Breast epithelium (tissue), 4 donors: ENCODE data around the gene TARDBP. TPM values are rescaled to one million over a fixed set of nuclear protein-coding genes. Genes with fewer than 3 reads are reported as not detected.
"Not testable (repeated sequence)": the region's sequence is repeated elsewhere in the genome, so short reads cannot be mapped to it uniquely, and the experiment has no call there.

Experiments used
- DNase-seq, 2 donors: peaks; one replicate each; pipeline ENCODE4 v3.0.0-alpha.2; 2019; ENCODE audit warnings: low spot score in 2 of 2
- H3K27ac ChIP-seq, 2 donors: fragments of 200-600 bp; sonication (generic) in 1 of 2; one replicate each; pipeline ENCODE4 v1.5.1; 2016 to 2019; ENCODE audit warnings: mild to moderate bottlenecking in 1 of 2
- H3K27me3 ChIP-seq, 2 donors: fragments of 200-600 bp; sonication (generic) in 1 of 2; one replicate each; pipeline versions ENCODE4 v1.5.1 to v1.6.0; 2017 to 2019; ENCODE audit warnings: control low read depth in 1 of 2, mild to moderate bottlenecking in 1 of 2
- H3K36me3 ChIP-seq: fragments of 200-600 bp; one replicate; pipeline ENCODE4 v1.5.1; 2019
- H3K4me1 ChIP-seq, 2 donors: fragments of 200-600 bp; sonication (generic); one replicate each; pipeline ENCODE4 v1.5.1; 2016 to 2019; ENCODE audit warnings: control low read depth in 1 of 2
- H3K4me3 ChIP-seq, 3 donors: fragments of 200-600 bp; sonication (generic); 1 replicate in 2 of 3; 2 replicates in 1 of 3; pipeline ENCODE4 v1.5.1; 2016 to 2019; ENCODE audit warnings: mild to moderate bottlenecking in 3 of 3, moderate library complexity in 2 of 3
- H3K9me3 ChIP-seq, 2 donors: fragments of 200-600 bp; sonication (generic) in 1 of 2; one replicate each; pipeline ENCODE4 v1.5.1; 2016 to 2019; ENCODE audit warnings: control low read depth in 1 of 2
- POLR2A ChIP-seq: fragments of 450-650 bp; IDR thresholded peaks from one replicate; pipeline ENCODE4 v1.6.1; 2016; ENCODE audit warnings: antibody characterized with exemption, mild to moderate bottlenecking, moderate library complexity
- POLR2AphosphoS5 ChIP-seq, 3 donors: sonication (generic); formaldehyde crosslinking; IDR thresholded peaks; one replicate each; pipeline ENCODE4 v1.6.1; 2017; ENCODE audit warnings: antibody characterized with exemption in 3 of 3
- intact Hi-C: fragments of 100-400 bp; cut with DNase I; formaldehyde crosslinking; loops from one replicate; pipeline ENCODE4 v1.15.1; 2023; ENCODE audit warnings: low total_unique reads
- total RNA-seq, 3 donors: library from RNA; depleted of rRNA; stranded (reverse); fragments of >200 nt; gene quantifications; one replicate each; pipeline ENCODE4 v1.1.0, GENCODE V29; 2016
- TF ChIP-seq, protein P1 (sequence below), 3 donors: fragments of 450-650 bp; IDR thresholded peaks; one replicate each; pipeline ENCODE4 v1.5.1; 2016 to 2017; ENCODE audit warnings: antibody characterized with exemption in 3 of 3, mild to moderate bottlenecking in 3 of 3, moderate library complexity in 3 of 3

Gene TARDBP
- total RNA-seq, 3 donors from 2014 or later = 113 to 165 (median 142) TPM

DNA sequence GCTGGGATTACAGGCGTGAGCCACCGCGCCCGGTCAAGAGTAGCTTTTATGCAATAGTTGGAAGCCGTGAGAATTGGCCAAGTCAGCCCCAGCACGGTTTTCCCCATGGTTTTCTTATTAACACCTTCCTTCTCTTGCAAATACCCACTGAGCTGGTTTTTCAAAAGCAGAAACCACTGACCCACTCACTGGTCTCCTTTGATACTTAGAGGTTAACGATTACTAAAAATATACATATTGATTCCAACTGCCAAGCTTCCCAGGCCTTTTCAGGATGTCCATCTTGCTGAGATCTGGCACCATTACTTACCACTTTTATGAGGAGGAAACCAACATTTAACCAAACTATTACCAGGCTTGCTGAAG, 25.9 kb upstream of the TARDBP start:
- H3K9me3 ChIP-seq = no peaks in the 10 kb centered on the region
- H3K4me1 ChIP-seq = no peaks in the 10 kb centered on the region
- intact Hi-C loops = no loop called here
- no peak overlapping the region for H3K27ac ChIP-seq
- TF ChIP-seq POLR2A (no peak), POLR2AphosphoS5 (IDR thresholded peaks at IDR 0.05) (no peak)
- TF ChIP-seq, protein P1, sequence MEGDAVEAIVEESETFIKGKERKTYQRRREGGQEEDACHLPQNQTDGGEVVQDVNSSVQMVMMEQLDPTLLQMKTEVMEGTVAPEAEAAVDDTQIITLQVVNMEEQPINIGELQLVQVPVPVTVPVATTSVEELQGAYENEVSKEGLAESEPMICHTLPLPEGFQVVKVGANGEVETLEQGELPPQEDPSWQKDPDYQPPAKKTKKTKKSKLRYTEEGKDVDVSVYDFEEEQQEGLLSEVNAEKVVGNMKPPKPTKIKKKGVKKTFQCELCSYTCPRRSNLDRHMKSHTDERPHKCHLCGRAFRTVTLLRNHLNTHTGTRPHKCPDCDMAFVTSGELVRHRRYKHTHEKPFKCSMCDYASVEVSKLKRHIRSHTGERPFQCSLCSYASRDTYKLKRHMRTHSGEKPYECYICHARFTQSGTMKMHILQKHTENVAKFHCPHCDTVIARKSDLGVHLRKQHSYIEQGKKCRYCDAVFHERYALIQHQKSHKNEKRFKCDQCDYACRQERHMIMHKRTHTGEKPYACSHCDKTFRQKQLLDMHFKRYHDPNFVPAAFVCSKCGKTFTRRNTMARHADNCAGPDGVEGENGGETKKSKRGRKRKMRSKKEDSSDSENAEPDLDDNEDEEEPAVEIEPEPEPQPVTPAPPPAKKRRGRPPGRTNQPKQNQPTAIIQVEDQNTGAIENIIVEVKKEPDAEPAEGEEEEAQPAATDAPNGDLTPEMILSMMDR (IDR thresholded peaks at IDR 0.05) = no peak
- H3K4me3 ChIP-seq = no peak overlapping the region
- H3K27me3 ChIP-seq = no peaks in the 10 kb centered on the region
- DNase-seq = no peak
- no peaks in the 10 kb centered on the region for H3K36me3 ChIP-seq

DNA sequence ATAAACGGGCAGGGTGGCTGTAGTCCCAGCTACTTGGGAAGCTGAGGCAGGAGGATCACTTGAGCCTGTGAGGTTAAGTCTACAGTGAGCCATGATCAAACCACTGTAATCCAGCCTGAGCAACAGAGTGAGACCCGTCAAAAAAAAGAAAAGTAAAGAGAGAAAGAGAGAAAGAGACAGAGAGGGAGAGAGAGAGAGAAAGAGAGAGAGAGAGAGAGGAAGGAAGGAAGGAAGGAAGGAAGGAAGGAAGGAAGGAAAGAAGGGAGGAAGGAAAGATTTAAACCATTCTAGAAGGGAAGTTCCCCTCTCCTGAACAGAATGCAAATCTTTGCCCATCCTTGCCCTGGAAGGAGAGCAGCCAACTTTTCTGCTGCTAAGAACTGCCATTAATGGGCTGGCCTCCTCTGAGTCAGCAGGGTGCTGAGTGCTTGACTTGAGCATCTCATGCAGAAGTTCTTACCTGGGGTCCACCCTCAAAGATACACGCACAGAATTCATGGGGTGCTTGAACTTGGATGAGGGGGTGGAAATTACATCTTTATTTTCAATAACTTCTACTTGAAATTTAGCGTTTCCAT, 24.5 kb upstream of the TARDBP start:
- Histone ChIP-seq H3K27me3 (no peaks in the 10 kb centered on the region), H3K4me1 (no peaks in the 10 kb centered on the region), H3K36me3 (no peaks in the 10 kb centered on the region), H3K4me3 (no peak overlapping the region), H3K9me3 (no peaks in the 10 kb centered on the region), H3K27ac (no peak overlapping the region)
- TF ChIP-seq, protein P1 (IDR thresholded peaks at IDR 0.05) = no peak
- TF ChIP-seq POLR2AphosphoS5 (IDR thresholded peaks at IDR 0.05) = no peak
- no peak for TF ChIP-seq POLR2A
- intact Hi-C loops = no loop called here
- no peak for DNase-seq

DNA sequence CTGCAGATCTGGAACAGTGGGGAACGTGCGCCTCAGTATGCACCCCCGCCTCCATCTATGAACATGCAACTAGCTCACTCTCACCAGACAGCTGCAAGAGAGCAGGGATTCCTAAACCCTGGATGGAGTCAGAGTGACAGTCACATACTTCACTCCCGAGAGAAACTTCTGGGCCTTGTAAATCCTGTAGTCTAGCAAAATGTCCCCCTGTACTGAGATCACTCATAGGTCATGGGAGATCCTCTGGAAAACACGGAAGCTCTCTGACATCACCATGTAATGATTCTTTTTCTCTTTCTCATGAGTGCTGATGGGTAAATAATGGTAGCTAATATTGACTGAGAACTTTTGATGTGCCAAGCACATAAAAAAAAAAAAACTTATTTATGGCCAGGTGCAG, 23.4 kb upstream of the TARDBP start:
- Histone ChIP-seq H3K27ac (no peak overlapping the region), H3K4me1 (no peaks in the 10 kb centered on the region), H3K9me3 (no peaks in the 10 kb centered on the region), H3K27me3 (no peaks in the 10 kb centered on the region), H3K4me3 (no peak overlapping the region), H3K36me3 (no peaks in the 10 kb centered on the region)
- intact Hi-C loops = no loop called here
- DNase-seq = no peak
- TF ChIP-seq, protein P1 (IDR thresholded peaks at IDR 0.05) = no peak
- TF ChIP-seq POLR2AphosphoS5 (IDR thresholded peaks at IDR 0.05) (no peak), POLR2A (no peak)

DNA sequence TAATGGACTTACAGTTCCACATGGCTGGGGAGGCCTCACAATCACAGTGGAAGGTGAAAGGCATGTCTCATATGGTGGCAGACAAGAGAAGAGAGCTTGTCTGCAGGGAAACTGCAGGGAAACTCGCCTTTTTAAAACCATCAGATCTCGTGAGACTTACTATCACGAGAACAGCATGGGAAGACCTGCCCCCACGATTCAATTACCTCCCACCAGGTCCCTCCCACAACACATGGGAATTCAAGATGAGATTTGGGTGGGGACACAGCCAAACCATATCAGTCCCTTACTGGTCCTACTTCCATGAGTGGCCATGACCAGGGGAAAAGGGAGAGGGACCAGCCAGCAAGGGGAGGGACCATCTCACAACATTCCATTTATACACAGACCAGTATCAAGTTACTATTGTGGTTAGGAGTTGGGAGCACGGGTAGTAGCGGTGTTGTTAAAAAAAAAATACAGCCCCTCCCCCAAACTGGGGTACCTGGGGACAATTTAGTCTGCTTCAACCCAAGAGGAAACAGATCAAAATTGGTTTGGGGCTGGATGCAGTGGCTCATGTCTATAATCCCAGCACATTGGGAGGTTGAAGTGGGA, 22.4 kb upstream of the TARDBP start:
- H3K27me3 ChIP-seq, DNase-seq, H3K36me3 ChIP-seq, H3K9me3 ChIP-seq, intact Hi-C loops, H3K27ac ChIP-seq, H3K4me3 ChIP-seq, H3K4me1 ChIP-seq: not testable (repeated sequence)

DNA sequence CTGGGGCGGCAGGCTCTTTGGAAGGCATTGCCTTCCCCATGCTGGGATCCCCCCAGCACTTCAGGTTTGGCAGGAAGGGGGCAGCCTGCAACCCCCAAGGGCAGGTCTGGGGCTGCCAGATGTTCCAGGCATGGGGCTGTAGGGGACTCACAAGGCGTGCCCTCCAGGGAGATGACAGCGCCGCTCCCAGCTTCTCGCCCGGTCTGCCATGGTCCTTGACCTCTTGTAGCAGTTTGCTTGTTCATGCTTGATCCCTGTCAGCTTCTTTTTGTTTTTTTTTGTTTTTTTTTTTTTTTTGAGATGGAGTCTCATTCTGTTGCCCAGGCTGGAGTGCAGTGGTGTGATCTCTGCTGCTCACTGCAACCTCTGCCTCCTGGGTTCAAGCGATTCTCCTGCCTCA, 21.6 kb upstream of the TARDBP start:
- intact Hi-C loops = no loop called here
- no peaks in the 10 kb centered on the region for H3K27me3 ChIP-seq
- no peak overlapping the region for H3K27ac ChIP-seq
- TF ChIP-seq POLR2AphosphoS5 (IDR thresholded peaks at IDR 0.05) (no peak), POLR2A (no peak)
- TF ChIP-seq, protein P1 (IDR thresholded peaks at IDR 0.05) = no peak
- no peaks in the 10 kb centered on the region for H3K4me1 ChIP-seq
- H3K4me3 ChIP-seq = no peak overlapping the region
- H3K9me3 ChIP-seq = no peaks in the 10 kb centered on the region
- DNase-seq = no peak
- H3K36me3 ChIP-seq = no peaks in the 10 kb centered on the region

DNA sequence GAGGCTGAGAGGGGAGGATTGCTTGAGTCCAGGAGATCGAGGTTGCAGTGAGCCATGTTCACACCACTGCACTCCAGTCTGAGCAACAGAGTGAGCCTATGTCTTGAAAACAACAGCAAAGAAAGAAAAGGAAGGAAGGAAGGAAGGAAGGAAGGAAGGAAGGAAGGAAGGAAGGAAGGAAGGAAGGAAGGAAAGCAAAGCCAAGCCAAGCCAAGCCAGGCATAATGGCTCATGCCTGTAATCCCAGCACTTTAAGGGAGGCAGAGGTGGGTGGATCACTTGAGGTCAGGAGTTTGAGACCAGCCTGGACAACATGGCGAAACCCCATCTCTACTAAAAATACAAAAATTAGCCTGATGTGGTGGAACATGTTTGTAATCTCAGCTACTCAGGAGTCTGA, 20.4 kb upstream of the TARDBP start:
- H3K4me3 ChIP-seq, H3K36me3 ChIP-seq, H3K27me3 ChIP-seq, H3K4me1 ChIP-seq, H3K9me3 ChIP-seq, DNase-seq, H3K27ac ChIP-seq, intact Hi-C loops: not testable (repeated sequence)
